ENCODE data around the gene LRP5. TPM values are rescaled to one million over a fixed set of nuclear protein-coding genes. Genes with fewer than 3 reads are reported as not detected.

Gene LRP5
- total and polyA plus RNA-seq, 9 donors = 3.1 to 63.8 (median 47.2) TPM

GRCh38 chr11:68375337-68375736, 62.9 kb downstream of the LRP5 start:
- no peak overlapping the region for H3K27ac ChIP-seq
- no peaks in the 10 kb centered on the region for H3K9me3 ChIP-seq
- 91 to 94% (median 92%) methylated on average over 13 of the region's 13 CpGs for WGBS, 3 donors
- TF ChIP-seq EP300 (IDR thresholded peaks at IDR 0.05) (no peak), CTCF (IDR thresholded peaks at IDR 0.05) (no peak), POLR2A (IDR thresholded peaks at IDR 0.05) (no peak)
- intact Hi-C loops (cut with DNase I) = loop anchor here in 2 of 4 donors (5.0 to 10.0 kb wide), 2 partner anchors 61 to 118 kb away; partner anchors contain the start of gene LRP5 (in 1 of the 2)
- peaks cover 22% of the 10 kb centered on the region for H3K4me1 ChIP-seq (ENCODE audit: insufficient read depth)
- DNase-seq = peak in 1 of 5 donors; percentile 15
- no peak overlapping the region for H3K4me3 ChIP-seq
- no peaks in the 10 kb centered on the region for H3K27me3 ChIP-seq
- H3K36me3 ChIP-seq = no peaks in the 10 kb centered on the region

- Histone ChIP-seq H3K27me3 (no peaks in the 10 kb centered on the region), H3K9me3 (no peaks in the 10 kb centered on the region), H3K4me1 (ENCODE audit: insufficient read depth) (peaks cover 26% of the 10 kb centered on the region), H3K4me3 (no peak overlapping the region), H3K36me3 (no peaks in the 10 kb centered on the region), H3K27ac (no peak overlapping the region)
- TF ChIP-seq POLR2A (IDR thresholded peaks at IDR 0.05) = no peak
- TF ChIP-seq CTCF (IDR thresholded peaks at IDR 0.05) = no peak
- TF ChIP-seq EP300 (IDR thresholded peaks at IDR 0.05) = no peak
- intact Hi-C loops (cut with DNase I) = loop anchor here in 2 of 4 donors (5.0 to 10.0 kb wide), 2 partner anchors 61 to 118 kb away; partner anchors contain the start of gene LRP5 (in 1 of the 2)
- 91 to 93% (median 91%) methylated on average over 14 of the region's 14 CpGs for WGBS, 3 donors
- DNase-seq = peak in 1 of 5 donors; percentile 11
Measured at GRCh38 chr11:68375766-68376165, 63.4 kb downstream of the LRP5 start.

- Histone ChIP-seq H3K4me3 (no peak overlapping the region), H3K36me3 (no peaks in the 10 kb centered on the region), H3K9me3 (no peaks in the 10 kb centered on the region), H3K27me3 (no peaks in the 10 kb centered on the region), H3K27ac (no peak overlapping the region), H3K4me1 (ENCODE audit: insufficient read depth) (peaks cover 34% of the 10 kb centered on the region)
- peak in 1 of 5 donors; percentile 42 for DNase-seq
- intact Hi-C loops (cut with DNase I) = loop anchor here in 2 of 4 donors (5.0 to 10.0 kb wide), 2 partner anchors 63 to 120 kb away; partner anchors contain the start of gene LRP5 (in 1 of the 2)
- no peak for TF ChIP-seq POLR2A (IDR thresholded peaks at IDR 0.05)
- no peak for TF ChIP-seq EP300 (IDR thresholded peaks at IDR 0.05)
- TF ChIP-seq CTCF (IDR thresholded peaks at IDR 0.05) = no peak
- 70 to 82% (median 72%) methylated on average over 11 to 12 of the region's 12 CpGs for WGBS, 3 donors
Measured at GRCh38 chr11:68377389-68377795, 65.0 kb downstream of the LRP5 start.

GRCh38 chr11:68379206-68379605, 66.8 kb downstream of the LRP5 start:
- H3K4me1 ChIP-seq (ENCODE audit: insufficient read depth) = peaks cover 23% of the 10 kb centered on the region
- no peak overlapping the region for H3K27ac ChIP-seq
- TF ChIP-seq CTCF (IDR thresholded peaks at IDR 0.05) = no peak
- no peak for TF ChIP-seq POLR2A (IDR thresholded peaks at IDR 0.05)
- no peak for TF ChIP-seq EP300 (IDR thresholded peaks at IDR 0.05)
- intact Hi-C loops (cut with DNase I) = loop anchor here in 2 of 4 donors (5.0 to 10.0 kb wide), 2 partner anchors 64 to 122 kb away; partner anchors contain the start of gene LRP5 (in 1 of the 2)
- H3K36me3 ChIP-seq = no peaks in the 10 kb centered on the region
- DNase-seq = peak in 1 of 5 donors; percentile 10
- H3K4me3 ChIP-seq = no peak overlapping the region
- WGBS, 3 donors = 57 to 76% (median 75%) methylated on average over 11 of the region's 11 CpGs
- H3K27me3 ChIP-seq = no peaks in the 10 kb centered on the region
- H3K9me3 ChIP-seq = no peaks in the 10 kb centered on the region

Data from ovary (tissue), 9 donors.